ENCODE data around the gene TOP3B. TPM values are rescaled to one million over a fixed set of nuclear protein-coding genes. Genes with fewer than 3 reads are reported as not detected.
A peak's percentile ranks its signal among the peaks of the same experiment; 100 is the strongest.

The TOP3B gene
- total and polyA plus RNA-seq, 9 of the 15 experiments (the other 6 are each of a cell fraction or from before 2014, with no cell fraction given), result 3.0 to 188 (median 112) TPM

DNA sequence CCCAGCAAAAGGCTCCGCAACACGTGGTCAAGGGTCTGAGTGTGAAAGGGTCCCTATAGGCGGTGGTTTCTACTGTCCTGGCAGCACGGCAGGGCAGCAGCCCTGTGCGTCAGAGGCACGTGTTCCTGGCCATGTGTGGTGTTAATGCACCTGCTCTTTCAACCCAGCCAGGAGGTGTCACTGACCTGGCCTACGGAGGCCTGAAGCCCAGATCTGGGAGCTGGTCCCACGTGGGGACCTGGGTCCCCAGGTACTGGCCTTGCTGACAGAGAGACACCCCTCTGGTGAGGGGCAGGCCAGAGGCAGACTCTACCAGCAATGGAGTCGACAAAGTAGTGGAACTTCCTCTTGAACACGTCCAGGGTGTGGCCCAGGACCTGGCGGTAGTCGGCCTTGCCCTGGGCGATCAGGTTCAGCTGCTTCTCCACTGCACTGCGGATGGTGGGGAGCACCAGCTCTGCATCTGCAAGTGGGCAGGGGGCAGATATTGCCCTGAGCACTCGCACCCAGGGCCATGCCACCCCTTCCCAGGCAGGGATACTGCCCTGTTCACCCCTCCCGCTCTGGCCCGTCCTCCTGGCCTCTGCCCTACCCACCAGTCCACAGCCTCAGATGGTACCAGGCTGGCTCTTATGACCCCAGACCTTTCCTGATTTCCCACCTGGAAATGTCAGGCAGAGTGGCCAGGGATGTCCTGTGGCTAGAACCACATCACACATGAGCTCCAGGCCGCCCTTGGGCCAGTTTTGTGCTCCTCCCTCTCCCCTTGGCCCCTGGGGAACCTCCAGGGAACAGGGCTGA is 23.1 kb downstream of the TOP3B start (continued):
- TF ChIP-seq, protein P1, sequence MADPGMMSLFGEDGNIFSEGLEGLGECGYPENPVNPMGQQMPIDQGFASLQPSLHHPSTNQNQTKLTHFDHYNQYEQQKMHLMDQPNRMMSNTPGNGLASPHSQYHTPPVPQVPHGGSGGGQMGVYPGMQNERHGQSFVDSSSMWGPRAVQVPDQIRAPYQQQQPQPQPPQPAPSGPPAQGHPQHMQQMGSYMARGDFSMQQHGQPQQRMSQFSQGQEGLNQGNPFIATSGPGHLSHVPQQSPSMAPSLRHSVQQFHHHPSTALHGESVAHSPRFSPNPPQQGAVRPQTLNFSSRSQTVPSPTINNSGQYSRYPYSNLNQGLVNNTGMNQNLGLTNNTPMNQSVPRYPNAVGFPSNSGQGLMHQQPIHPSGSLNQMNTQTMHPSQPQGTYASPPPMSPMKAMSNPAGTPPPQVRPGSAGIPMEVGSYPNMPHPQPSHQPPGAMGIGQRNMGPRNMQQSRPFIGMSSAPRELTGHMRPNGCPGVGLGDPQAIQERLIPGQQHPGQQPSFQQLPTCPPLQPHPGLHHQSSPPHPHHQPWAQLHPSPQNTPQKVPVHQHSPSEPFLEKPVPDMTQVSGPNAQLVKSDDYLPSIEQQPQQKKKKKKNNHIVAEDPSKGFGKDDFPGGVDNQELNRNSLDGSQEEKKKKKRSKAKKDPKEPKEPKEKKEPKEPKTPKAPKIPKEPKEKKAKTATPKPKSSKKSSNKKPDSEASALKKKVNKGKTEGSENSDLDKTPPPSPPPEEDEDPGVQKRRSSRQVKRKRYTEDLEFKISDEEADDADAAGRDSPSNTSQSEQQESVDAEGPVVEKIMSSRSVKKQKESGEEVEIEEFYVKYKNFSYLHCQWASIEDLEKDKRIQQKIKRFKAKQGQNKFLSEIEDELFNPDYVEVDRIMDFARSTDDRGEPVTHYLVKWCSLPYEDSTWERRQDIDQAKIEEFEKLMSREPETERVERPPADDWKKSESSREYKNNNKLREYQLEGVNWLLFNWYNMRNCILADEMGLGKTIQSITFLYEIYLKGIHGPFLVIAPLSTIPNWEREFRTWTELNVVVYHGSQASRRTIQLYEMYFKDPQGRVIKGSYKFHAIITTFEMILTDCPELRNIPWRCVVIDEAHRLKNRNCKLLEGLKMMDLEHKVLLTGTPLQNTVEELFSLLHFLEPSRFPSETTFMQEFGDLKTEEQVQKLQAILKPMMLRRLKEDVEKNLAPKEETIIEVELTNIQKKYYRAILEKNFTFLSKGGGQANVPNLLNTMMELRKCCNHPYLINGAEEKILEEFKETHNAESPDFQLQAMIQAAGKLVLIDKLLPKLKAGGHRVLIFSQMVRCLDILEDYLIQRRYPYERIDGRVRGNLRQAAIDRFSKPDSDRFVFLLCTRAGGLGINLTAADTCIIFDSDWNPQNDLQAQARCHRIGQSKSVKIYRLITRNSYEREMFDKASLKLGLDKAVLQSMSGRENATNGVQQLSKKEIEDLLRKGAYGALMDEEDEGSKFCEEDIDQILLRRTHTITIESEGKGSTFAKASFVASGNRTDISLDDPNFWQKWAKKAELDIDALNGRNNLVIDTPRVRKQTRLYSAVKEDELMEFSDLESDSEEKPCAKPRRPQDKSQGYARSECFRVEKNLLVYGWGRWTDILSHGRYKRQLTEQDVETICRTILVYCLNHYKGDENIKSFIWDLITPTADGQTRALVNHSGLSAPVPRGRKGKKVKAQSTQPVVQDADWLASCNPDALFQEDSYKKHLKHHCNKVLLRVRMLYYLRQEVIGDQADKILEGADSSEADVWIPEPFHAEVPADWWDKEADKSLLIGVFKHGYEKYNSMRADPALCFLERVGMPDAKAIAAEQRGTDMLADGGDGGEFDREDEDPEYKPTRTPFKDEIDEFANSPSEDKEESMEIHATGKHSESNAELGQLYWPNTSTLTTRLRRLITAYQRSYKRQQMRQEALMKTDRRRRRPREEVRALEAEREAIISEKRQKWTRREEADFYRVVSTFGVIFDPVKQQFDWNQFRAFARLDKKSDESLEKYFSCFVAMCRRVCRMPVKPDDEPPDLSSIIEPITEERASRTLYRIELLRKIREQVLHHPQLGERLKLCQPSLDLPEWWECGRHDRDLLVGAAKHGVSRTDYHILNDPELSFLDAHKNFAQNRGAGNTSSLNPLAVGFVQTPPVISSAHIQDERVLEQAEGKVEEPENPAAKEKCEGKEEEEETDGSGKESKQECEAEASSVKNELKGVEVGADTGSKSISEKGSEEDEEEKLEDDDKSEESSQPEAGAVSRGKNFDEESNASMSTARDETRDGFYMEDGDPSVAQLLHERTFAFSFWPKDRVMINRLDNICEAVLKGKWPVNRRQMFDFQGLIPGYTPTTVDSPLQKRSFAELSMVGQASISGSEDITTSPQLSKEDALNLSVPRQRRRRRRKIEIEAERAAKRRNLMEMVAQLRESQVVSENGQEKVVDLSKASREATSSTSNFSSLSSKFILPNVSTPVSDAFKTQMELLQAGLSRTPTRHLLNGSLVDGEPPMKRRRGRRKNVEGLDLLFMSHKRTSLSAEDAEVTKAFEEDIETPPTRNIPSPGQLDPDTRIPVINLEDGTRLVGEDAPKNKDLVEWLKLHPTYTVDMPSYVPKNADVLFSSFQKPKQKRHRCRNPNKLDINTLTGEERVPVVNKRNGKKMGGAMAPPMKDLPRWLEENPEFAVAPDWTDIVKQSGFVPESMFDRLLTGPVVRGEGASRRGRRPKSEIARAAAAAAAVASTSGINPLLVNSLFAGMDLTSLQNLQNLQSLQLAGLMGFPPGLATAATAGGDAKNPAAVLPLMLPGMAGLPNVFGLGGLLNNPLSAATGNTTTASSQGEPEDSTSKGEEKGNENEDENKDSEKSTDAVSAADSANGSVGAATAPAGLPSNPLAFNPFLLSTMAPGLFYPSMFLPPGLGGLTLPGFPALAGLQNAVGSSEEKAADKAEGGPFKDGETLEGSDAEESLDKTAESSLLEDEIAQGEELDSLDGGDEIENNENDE (IDR thresholded peaks at IDR 0.05; ENCODE audit: low read depth, low read length), result peak; percentile 40
- TF ChIP-seq, protein P2, sequence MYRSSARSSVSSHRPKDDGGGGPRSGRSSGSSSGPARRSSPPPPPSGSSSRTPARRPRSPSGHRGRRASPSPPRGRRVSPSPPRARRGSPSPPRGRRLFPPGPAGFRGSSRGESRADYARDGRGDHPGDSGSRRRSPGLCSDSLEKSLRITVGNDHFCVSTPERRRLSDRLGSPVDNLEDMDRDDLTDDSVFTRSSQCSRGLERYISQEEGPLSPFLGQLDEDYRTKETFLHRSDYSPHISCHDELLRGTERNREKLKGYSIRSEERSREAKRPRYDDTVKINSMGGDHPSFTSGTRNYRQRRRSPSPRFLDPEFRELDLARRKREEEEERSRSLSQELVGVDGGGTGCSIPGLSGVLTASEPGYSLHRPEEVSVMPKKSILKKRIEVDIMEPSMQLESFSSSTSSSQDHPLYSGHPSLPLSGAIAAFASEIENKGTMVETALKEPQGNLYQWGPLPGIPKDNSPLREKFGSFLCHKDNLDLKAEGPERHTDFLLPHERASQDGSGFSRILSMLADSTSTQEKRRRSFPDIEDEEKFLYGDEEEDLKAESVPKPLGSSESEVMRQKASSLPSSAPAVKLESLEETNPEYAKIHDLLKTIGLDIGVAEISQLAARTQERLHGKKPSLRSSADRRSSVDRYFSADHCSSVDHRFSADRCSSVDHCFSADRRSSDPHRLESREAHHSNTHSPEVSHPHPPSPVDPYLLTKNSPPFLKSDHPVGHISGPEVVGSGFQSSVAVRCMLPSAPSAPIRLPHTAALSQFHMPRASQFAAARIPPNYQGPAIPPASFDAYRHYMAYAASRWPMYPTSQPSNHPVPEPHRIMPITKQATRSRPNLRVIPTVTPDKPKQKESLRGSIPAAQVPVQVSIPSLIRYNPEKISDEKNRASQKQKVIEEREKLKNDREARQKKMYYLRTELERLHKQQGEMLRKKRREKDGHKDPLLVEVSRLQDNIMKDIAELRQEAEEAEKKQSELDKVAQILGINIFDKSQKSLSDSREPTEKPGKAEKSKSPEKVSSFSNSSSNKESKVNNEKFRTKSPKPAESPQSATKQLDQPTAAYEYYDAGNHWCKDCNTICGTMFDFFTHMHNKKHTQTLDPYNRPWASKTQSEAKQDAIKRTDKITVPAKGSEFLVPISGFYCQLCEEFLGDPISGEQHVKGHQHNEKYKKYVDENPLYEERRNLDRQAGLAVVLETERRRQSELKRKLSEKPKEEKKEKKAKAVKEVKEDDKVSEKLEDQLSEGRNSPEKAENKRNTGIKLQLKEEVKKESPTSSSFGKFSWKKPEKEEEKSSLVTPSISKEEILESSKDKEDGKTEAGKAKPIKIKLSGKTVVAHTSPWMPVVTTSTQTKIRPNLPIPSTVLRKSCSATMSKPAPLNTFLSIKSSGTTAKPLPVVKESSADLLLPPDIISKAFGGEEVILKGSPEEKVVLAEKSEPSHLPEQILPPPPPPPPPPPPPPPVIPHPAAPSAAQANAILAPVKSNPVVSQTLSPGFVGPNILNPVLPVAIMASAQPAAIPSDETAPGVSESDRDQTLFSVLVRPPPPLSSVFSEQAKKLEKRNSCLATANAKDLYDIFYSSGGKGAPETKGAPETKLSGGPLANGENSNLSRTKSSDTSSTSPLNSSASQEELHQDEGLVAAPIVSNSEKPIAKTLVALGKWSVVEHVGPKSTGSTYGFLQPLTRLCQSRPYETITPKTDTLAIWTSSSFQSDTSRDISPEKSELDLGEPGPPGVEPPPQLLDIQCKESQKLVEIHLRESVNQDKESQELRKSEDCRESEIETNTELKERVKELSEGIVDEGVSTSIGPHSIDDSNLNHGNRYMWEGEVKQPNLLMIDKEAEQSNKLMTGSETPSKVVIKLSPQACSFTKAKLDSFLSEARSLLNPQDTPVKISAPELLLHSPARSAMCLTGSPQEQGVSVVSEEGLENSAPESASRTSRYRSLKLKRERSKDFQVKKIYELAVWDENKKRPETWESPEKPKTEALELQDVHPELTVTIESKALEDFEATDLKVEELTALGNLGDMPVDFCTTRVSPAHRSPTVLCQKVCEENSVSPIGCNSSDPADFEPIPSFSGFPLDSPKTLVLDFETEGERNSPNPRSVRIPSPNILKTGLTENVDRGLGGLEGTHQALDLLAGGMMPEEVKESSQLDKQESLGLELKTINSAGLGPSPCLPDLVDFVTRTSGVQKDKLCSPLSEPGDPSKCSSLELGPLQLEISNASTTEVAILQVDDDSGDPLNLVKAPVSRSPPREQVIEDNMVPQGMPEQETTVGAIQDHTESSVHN (IDR thresholded peaks at IDR 0.05; ENCODE audit: borderline replicate concordance in 1 of 2, low read depth in 1 of 2), result no peak
- TF ChIP-seq SMAD1 (IDR thresholded peaks at IDR 0.05; ENCODE audit: low read depth, low read length, partially characterized antibody) (no peak), RBM22 (IDR thresholded peaks at IDR 0.05; ENCODE audit: low read depth, low read length, poor library complexity, severe bottlenecking) (no peak), ZNF717 (CRISPR knock-in tag; IDR thresholded peaks at IDR 0.05) (no peak)
